ENCODE data around the gene CLTA. TPM values are rescaled to one million over a fixed set of nuclear protein-coding genes. Genes with fewer than 3 reads are reported as not detected.
"Not testable (repeated sequence)": the region's sequence is repeated elsewhere in the genome, so short reads cannot be mapped to it uniquely, and the experiment has no call there.

The CLTA gene
- total RNA-seq, 1 donor from 2014 or later = 168 TPM

- peak; percentile 13 for DNase-seq (ENCODE audit: low spot score)
Observed at GRCh38 chr9:36158122-36158521, 32.6 kb upstream of the CLTA start.

- DNase-seq (ENCODE audit: low spot score) = peak; percentile 92
Observed at GRCh38 chr9:36158917-36159316, 31.8 kb upstream of the CLTA start.

GRCh38 chr9:36159509-36159908 is 31.2 kb upstream of the CLTA start:
- DNase-seq (ENCODE audit: low spot score) = not testable (repeated sequence)

GRCh38 chr9:36160126-36160525 is 30.6 kb upstream of the CLTA start:
- DNase-seq (ENCODE audit: low spot score) = not testable (repeated sequence)

GRCh38 chr9:36161187-36161586 is 29.5 kb upstream of the CLTA start:
- DNase-seq (ENCODE audit: low spot score) = peak; percentile 42

GRCh38 chr9:36162211-36162738 is 28.4 kb upstream of the CLTA start:
- no peak for DNase-seq (ENCODE audit: low spot score)

- peak; percentile 99 for DNase-seq (ENCODE audit: low spot score)
Observed at GRCh38 chr9:36163049-36163785, 27.5 kb upstream of the CLTA start.

GRCh38 chr9:36163786-36164170 is 26.9 kb upstream of the CLTA start:
- DNase-seq (ENCODE audit: low spot score) = no peak

- no peak for DNase-seq (ENCODE audit: low spot score)
Observed at GRCh38 chr9:36164372-36164771, 26.3 kb upstream of the CLTA start.

GRCh38 chr9:36164989-36165388 is 25.7 kb upstream of the CLTA start:
- DNase-seq (ENCODE audit: low spot score) = no peak

- no peak for DNase-seq (ENCODE audit: low spot score)
Observed at GRCh38 chr9:36165826-36166167, 24.9 kb upstream of the CLTA start.

- DNase-seq (ENCODE audit: low spot score) = peak; percentile 81
Observed at GRCh38 chr9:36166168-36166927, 24.4 kb upstream of the CLTA start.

GRCh38 chr9:36169166-36169565 is 21.6 kb upstream of the CLTA start, which contains the start of gene CCIN:
CCIN (plus strand) TSS chr9:36169388; CDS start chr9:36169503, 115 bp downstream.
- no peak for DNase-seq (ENCODE audit: low spot score)

- DNase-seq (ENCODE audit: low spot score) = no peak
Observed at GRCh38 chr9:36169708-36170107, 21.0 kb upstream of the CLTA start.

- DNase-seq (ENCODE audit: low spot score) = no peak
Observed at GRCh38 chr9:36170531-36170930, 20.2 kb upstream of the CLTA start.

GRCh38 chr9:36173861-36174260 is 16.9 kb upstream of the CLTA start:
- no peak for DNase-seq (ENCODE audit: low spot score)

- DNase-seq (ENCODE audit: low spot score) = no peak
Observed at GRCh38 chr9:36174271-36174670, 16.4 kb upstream of the CLTA start.

GRCh38 chr9:36174731-36175130 is 16.0 kb upstream of the CLTA start:
- DNase-seq (ENCODE audit: low spot score) = no peak

GRCh38 chr9:36175209-36175608 is 15.5 kb upstream of the CLTA start:
- not testable (repeated sequence) for DNase-seq (ENCODE audit: low spot score)

- DNase-seq (ENCODE audit: low spot score) = not testable (repeated sequence)
Observed at GRCh38 chr9:36176496-36176895, 14.2 kb upstream of the CLTA start.

- no peak for DNase-seq (ENCODE audit: low spot score)
Observed at GRCh38 chr9:36177571-36177970, 13.2 kb upstream of the CLTA start.

- DNase-seq (ENCODE audit: low spot score) = not testable (repeated sequence)
Observed at GRCh38 chr9:36180243-36180642, 10.5 kb upstream of the CLTA start.

GRCh38 chr9:36187414-36187813 is 3.3 kb upstream of the CLTA start:
- no peak for DNase-seq (ENCODE audit: low spot score)
